Head of caudate nucleus (tissue), 42 donors: Measurements from ENCODE around the gene NUP160.
"Not testable (repeated sequence)": the region's sequence is repeated elsewhere in the genome, so short reads cannot be mapped to it uniquely, and the experiment has no call there.

Experiments
- DNase-seq, 42 donors: peaks; one replicate each; pipeline versions ENCODE4 v3.0.0 to v3.0.0-alpha.2; 2020 to 2021; ENCODE audit warnings: mixed read lengths in 7 of 42
- intact Hi-C: fragments of 100-400 bp; cut with DNase I; formaldehyde crosslinking; loops from one replicate; pipeline ENCODE4 v1.15.0; 2022

The NUP160 gene

DNA sequence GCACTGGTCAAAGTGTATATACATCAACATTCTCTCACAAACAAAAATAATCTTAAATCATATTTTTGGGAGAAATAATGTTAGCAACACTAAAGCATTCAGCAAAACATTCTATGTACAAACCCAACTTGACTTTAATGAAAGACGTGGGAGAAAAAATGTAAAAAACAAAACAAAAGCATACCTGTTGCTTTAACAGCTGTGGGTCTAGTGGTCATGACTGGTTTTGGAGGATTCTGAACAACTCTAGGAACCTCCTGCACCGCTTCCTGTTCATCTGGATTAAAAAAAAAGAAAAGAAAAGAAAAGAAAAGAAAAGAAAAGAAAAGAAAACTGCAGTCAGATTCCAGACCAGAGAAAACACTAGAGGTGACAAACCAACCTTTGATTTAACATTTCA, 83.1 kb downstream of the NUP160 start:
- DNase-seq = no peak
- intact Hi-C loops = loop anchor here (5.0 kb wide), 2 partner anchors 82 to 123 kb away; partner anchors contain the start of genes MTCH2 and NUP160

GRCh38 chr11:47759291-47759690, 88.9 kb downstream of the NUP160 start:
- DNase-seq = peak in 2 of 42 donors; percentile 5 to 17
- intact Hi-C loops = not testable (repeated sequence)

- no peak for DNase-seq
- intact Hi-C loops = no loop called here
Observed at GRCh38 chr11:47756208-47756607, 91.9 kb downstream of the NUP160 start.

DNA sequence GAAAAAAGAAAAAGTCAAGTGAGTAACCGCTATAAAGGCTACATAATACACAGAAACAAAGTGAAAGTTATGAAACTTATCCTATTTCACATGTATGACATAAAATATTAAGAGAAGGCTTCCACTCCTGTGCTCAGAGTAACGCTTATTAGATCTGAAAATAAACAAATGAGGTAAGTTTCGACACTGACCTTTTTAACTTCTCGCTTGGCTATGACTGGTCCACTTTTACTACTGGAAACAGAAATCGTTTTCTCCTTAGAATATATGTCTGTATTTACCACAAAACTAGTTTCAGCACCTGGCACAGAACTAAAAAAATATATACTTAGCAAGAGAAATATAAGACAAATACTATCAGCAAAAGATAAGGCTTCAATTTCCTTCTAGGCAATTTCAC, 97.4 kb downstream of the NUP160 start:
- DNase-seq = no peak
- intact Hi-C loops = no loop called here

DNA sequence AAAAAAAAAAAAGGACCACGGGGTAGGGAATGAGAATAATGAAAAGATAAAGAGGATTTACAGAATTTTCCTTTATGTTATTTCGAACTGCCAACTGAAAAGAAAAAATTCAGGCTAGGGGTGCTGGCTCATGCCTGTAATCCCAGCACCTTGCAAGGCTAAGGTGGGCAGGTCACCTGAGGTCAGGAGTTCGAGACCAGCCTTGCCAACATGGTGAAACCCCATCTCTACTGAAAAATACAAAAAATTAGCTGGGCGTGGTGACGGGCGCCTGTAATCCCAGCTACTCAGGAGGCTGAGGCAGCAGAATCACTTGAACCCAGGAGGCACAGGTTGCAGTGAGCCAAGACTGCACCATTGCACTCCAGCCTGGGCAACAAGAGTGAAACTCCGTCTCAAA, 105.7 kb downstream of the NUP160 start:
- intact Hi-C loops, DNase-seq: not testable (repeated sequence)

- intact Hi-C loops, DNase-seq: not testable (repeated sequence)
Observed at GRCh38 chr11:47737817-47738216, 110.3 kb downstream of the NUP160 start.

DNA sequence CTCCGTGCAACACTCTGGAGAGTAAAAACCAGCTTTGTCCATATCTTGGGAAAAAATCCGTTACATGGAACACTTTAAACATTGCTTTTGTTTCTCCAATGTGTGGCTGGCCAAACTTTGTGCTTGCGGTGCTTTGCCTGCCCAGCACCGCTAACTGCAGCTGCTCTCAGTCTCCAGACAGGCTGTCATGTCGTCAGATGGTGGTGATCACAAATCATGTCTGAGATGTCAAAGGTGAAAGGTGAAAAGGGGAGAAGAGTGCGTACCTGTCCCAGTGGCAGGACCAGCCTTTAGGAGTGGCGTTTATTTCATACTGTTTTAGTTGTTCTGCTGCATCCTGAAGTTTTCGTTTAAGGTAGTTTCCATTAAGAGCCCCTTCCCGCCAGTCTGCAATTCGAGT, 115.9 kb downstream of the NUP160 start:
- intact Hi-C loops = no loop called here
- DNase-seq = no peak

- intact Hi-C loops = no loop called here
- DNase-seq = no peak
Observed at GRCh38 chr11:47731475-47731874, 116.7 kb downstream of the NUP160 start.
